HG02588 (cell line): Measurements from ENCODE around the gene NDUFB11.
"Not testable (repeated sequence)": the region's sequence is repeated elsewhere in the genome, so short reads cannot be mapped to it uniquely, and the experiment has no call there.

ENCODE experiments used
- ATAC-seq: cut with Tn5 transposase; IDR thresholded peaks from one replicate; pipeline ENCODE4 v1.9.1; 2021; ENCODE audit warnings: mild to moderate bottlenecking, moderate library complexity; ENCODE audit not compliant: unreplicated experiment

NDUFB11 gene

GRCh38 chrX:47146936-47147859 is 2.7 kb upstream of the NDUFB11 start:
- ATAC-seq = no peak

GRCh38 chrX:47146121-47146935 is 1.8 kb upstream of the NDUFB11 start:
- ATAC-seq = no peak

GRCh38 chrX:47145395-47146120 is 1.1 kb upstream of the NDUFB11 start:
- peak; percentile 20 for ATAC-seq

- peak; percentile 6 for ATAC-seq
These were observed 442 bp downstream of the NDUFB11 start for GRCh38 chrX:47143894-47144625.

GRCh38 chrX:47138171-47138570 is 6.3 kb downstream of the NDUFB11 start:
- ATAC-seq = no peak

- ATAC-seq = not testable (repeated sequence)
These were observed 8.9 kb downstream of the NDUFB11 start for GRCh38 chrX:47135650-47136049.

GRCh38 chrX:47133493-47133892 is 11.0 kb downstream of the NDUFB11 start:
- no peak for ATAC-seq

- no peak for ATAC-seq
These were observed 14.6 kb downstream of the NDUFB11 start for GRCh38 chrX:47129899-47130358.

GRCh38 chrX:47129157-47129898 is 15.2 kb downstream of the NDUFB11 start:
- ATAC-seq = peak; percentile 98

- ATAC-seq = not testable (repeated sequence)
These were observed 20.0 kb downstream of the NDUFB11 start for GRCh38 chrX:47124466-47124865.

GRCh38 chrX:47116551-47117110 is 27.9 kb downstream of the NDUFB11 start:
- ATAC-seq = not testable (repeated sequence)

GRCh38 chrX:47112316-47112954 is 32.1 kb downstream of the NDUFB11 start:
- ATAC-seq = no peak

GRCh38 chrX:47110936-47111615 is 33.4 kb downstream of the NDUFB11 start:
- ATAC-seq = not testable (repeated sequence)

GRCh38 chrX:47101206-47101605 is 43.3 kb downstream of the NDUFB11 start:
- no peak for ATAC-seq

- no peak for ATAC-seq
These were observed 46.0 kb downstream of the NDUFB11 start for GRCh38 chrX:47098338-47099094.

- ATAC-seq = no peak
These were observed 47.5 kb downstream of the NDUFB11 start for GRCh38 chrX:47097018-47097417.

GRCh38 chrX:47093860-47094259 is 50.6 kb downstream of the NDUFB11 start:
- no peak for ATAC-seq
